ENCODE measurements around the gene HLA-DRA. TPM values are rescaled to one million over a fixed set of nuclear protein-coding genes. Genes with fewer than 3 reads are reported as not detected.
"Not testable (repeated sequence)": the region's sequence is repeated elsewhere in the genome, so short reads cannot be mapped to it uniquely, and the experiment has no call there.

The HLA-DRA gene
- total RNA-seq, 1 donor, result 0.45 TPM

DNA sequence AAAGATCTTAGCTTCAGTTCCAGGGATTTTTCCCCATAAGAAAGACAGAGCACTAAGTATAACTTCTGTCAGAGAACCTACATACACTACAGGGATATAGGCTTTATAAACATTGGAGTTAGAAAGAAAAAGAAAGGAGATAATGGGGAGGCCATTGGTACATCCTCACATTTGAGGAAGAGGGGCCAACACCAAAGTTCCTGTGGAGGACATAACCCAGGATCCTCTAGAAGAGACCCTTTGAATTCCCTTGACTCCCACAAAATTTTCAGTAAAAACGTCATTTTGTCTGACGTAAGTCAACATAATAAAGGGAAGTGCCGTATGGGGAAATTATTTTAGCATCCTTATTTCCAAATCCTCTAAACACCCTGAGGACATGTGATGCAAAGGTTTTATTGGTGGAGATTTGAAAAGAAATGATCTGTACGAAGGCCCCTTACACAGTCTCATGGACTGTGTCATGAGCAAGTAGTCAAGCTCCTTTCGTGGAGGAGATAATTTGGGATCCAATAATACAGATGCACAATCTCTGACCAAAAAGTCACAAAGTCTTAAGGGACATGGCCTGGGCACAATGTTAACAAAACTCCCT is 33.2 kb downstream of the HLA-DRA start:
- H3K4me3 ChIP-seq (ENCODE audit: low read depth, low read length), result no peak overlapping the region
- no peak for DNase-seq (ENCODE audit: low read depth)
- TF ChIP-seq, protein P1, sequence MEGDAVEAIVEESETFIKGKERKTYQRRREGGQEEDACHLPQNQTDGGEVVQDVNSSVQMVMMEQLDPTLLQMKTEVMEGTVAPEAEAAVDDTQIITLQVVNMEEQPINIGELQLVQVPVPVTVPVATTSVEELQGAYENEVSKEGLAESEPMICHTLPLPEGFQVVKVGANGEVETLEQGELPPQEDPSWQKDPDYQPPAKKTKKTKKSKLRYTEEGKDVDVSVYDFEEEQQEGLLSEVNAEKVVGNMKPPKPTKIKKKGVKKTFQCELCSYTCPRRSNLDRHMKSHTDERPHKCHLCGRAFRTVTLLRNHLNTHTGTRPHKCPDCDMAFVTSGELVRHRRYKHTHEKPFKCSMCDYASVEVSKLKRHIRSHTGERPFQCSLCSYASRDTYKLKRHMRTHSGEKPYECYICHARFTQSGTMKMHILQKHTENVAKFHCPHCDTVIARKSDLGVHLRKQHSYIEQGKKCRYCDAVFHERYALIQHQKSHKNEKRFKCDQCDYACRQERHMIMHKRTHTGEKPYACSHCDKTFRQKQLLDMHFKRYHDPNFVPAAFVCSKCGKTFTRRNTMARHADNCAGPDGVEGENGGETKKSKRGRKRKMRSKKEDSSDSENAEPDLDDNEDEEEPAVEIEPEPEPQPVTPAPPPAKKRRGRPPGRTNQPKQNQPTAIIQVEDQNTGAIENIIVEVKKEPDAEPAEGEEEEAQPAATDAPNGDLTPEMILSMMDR (IDR thresholded peaks at IDR 0.05; ENCODE audit: insufficient read depth, low read length), result no peak

DNA sequence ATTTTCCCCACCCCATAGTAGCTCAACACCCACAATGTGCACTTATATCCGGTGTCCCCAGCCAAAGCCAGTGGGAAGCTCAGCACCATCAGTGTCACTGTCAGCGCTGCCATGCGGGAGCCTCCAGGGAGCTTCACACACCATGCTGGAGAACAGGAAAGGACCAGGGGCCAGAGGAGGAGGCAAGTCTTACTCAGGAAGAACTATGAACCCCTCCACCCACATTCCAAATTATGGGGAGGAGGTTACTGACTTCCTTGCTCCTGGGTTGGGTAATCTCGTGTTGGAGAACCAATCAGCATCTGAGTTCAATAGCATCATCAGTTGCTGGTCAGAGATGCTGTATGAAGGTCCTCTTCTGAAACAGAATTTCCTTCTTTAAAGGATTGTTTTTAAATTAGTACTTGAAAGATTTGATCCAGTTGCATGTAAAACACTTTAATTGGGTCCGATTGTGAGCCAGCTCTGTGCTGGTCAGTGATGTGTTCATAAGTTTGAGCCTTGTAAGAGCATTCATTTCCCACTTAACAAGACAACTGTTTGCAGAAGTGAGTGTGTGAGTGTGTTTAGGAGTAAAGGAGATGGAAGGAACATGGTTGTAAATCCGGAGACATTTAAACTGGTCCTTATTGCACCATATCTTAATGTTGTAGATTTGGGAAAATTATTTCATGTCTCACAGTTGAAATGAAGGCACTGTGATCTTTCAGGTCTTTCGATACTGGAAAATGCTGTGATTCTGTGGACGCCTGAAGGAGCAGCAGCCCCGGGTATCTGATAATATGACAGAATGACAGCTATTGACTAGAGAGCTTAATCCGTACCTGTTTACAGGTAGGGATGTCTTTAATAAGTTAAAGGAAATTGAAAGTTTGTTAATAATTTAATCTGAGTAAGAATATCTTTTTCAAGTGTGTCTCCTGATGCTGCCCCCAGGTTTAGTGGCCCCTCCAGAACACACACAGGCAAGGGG is 34.0 kb downstream of the HLA-DRA start:
- peak; percentile 8 for DNase-seq (ENCODE audit: low read depth)
- H3K4me3 ChIP-seq (ENCODE audit: low read depth, low read length), result not testable (repeated sequence)

- H3K4me3 ChIP-seq (ENCODE audit: low read depth, low read length), result no peak overlapping the region
- TF ChIP-seq, protein P1 (IDR thresholded peaks at IDR 0.05; ENCODE audit: insufficient read depth, low read length), result no peak
- DNase-seq (ENCODE audit: low read depth), result no peak
These were observed 35.9 kb downstream of the HLA-DRA start for GRCh38 chr6:32475392-32476206.

- TF ChIP-seq, protein P1 (IDR thresholded peaks at IDR 0.05; ENCODE audit: insufficient read depth, low read length), result no peak
- H3K4me3 ChIP-seq (ENCODE audit: low read depth, low read length), result no peak overlapping the region
- no peak for DNase-seq (ENCODE audit: low read depth)
These were observed 44.4 kb downstream of the HLA-DRA start for GRCh38 chr6:32483968-32484613.

GRCh38 chr6:32484614-32484998 is 44.9 kb downstream of the HLA-DRA start:
- DNase-seq (ENCODE audit: low read depth), result no peak
- H3K4me3 ChIP-seq (ENCODE audit: low read depth, low read length), result no peak overlapping the region
- TF ChIP-seq, protein P1 (IDR thresholded peaks at IDR 0.05; ENCODE audit: insufficient read depth, low read length), result no peak

DNA sequence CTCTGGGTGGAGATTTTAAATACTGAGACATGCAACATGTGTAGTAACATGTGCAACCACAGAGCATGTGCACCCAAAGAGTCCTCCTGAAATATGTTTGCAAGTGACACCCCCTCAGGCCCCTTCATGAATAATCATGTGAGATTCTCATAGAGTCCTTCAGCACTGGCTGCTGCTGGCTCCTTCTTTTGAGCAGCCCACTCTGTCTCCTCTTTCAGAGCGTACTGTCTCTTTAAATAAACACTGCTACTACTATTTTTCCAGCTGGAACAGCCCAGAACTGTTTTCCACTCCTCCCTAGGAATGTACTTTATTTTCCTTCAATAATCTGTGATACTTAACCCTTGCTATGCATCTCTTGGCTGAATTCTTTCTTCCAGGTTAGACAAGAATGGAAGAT is 48.4 kb downstream of the HLA-DRA start:
- H3K4me3 ChIP-seq (ENCODE audit: low read depth, low read length), result no peak overlapping the region
- TF ChIP-seq, protein P1 (IDR thresholded peaks at IDR 0.05; ENCODE audit: insufficient read depth, low read length), result no peak
- DNase-seq (ENCODE audit: low read depth), result no peak
